WTC11 (cell line): ENCODE measurements around the gene BABAM2. TPM values are rescaled to one million over a fixed set of nuclear protein-coding genes. Genes with fewer than 3 reads are reported as not detected.

Source experiments
- ATAC-seq: fragments of 200-7000 bp; cut with Tn5 transposase; 2 replicates; pipeline ENCODE4 v1.10.0; 2021; ENCODE audit warnings: mild to moderate bottlenecking, moderate library complexity
- CTCF ChIA-PET: fragments of 300-600 bp; sonication (Branson Sonifier 250); formaldehyde crosslinking; loops from one replicate; lab custom pipeline; 2021; ENCODE audit warnings: antibody characterized with exemption; lab: Charles Lee
- POLR2A ChIA-PET: fragments of 350-600 bp; sonication (Branson Sonifier 250); formaldehyde crosslinking; loops from one replicate; lab custom pipeline; 2021; ENCODE audit warnings: antibody characterized with exemption; lab: Charles Lee
- DNase-seq: peaks from one replicate; pipeline ENCODE4 v3.0.0; 2021; ENCODE audit warnings: low spot score
- H3K27ac Mint-ChIP-seq: 2 replicates; pipeline ENCODE4 v1.8.0; 2021; ENCODE audit warnings: mixed read lengths
- H3K27me3 Mint-ChIP-seq: 2 replicates; pipeline ENCODE4 v1.8.0; 2021; ENCODE audit warnings: low read depth, mild to moderate bottlenecking, moderate library complexity, mixed read lengths
- H3K36me3 Mint-ChIP-seq: 2 replicates; pipeline ENCODE4 v1.8.0; 2021; ENCODE audit warnings: mixed read lengths
- H3K4me1 Mint-ChIP-seq: 2 replicates; pipeline ENCODE4 v1.8.0; 2022; ENCODE audit warnings: mixed read lengths
- H3K4me3 Mint-ChIP-seq: 2 replicates; pipeline ENCODE4 v1.8.0; 2021; ENCODE audit warnings: mild to moderate bottlenecking, moderate library complexity, mixed read lengths
- H3K9me3 Mint-ChIP-seq: 2 replicates; pipeline ENCODE4 v1.8.0; 2021; ENCODE audit warnings: mixed read lengths
- CBFB ChIP-seq: sonication (generic); formaldehyde crosslinking; IDR thresholded peaks from 2 replicates; pipeline ENCODE4 v1.8.1; 2022; ENCODE audit warnings: mild to moderate bottlenecking, low read depth, missing genetic modification reagents
- E2F1 ChIP-seq: sonication (generic); formaldehyde crosslinking; IDR thresholded peaks from 2 replicates; pipeline ENCODE4 v1.8.0; 2022; ENCODE audit warnings: mild to moderate bottlenecking, missing genetic modification reagents
- E2F5 ChIP-seq: sonication (generic); formaldehyde crosslinking; IDR thresholded peaks from 2 replicates; pipeline ENCODE4 v1.8.1; 2022; ENCODE audit warnings: mild to moderate bottlenecking, moderate library complexity, missing genetic modification reagents
- ELF4 ChIP-seq: sonication (generic); formaldehyde crosslinking; IDR thresholded peaks from 2 replicates; pipeline ENCODE4 v1.8.1; 2022; ENCODE audit warnings: low read depth, mild to moderate bottlenecking, moderate library complexity, missing genetic modification reagents
- FOXK1 ChIP-seq: sonication (generic); formaldehyde crosslinking; IDR thresholded peaks from 2 replicates; pipeline ENCODE4 v1.8.0; 2022; ENCODE audit warnings: mild to moderate bottlenecking, moderate library complexity, missing genetic modification reagents
- GTF2I ChIP-seq: fragments of 250-450 bp; sonication (Bioruptor Pico); conservative IDR thresholded peaks from 2 replicates; pipeline ENCODE4 v1.4.0; 2021; ENCODE audit warnings: mild to moderate bottlenecking
- HMGA2 ChIP-seq: fragments of 250-450 bp; sonication (Bioruptor Pico); IDR thresholded peaks from 2 replicates; pipeline ENCODE4 v1.4.0; 2021; ENCODE audit warnings: mild to moderate bottlenecking, moderate library complexity
- IRF2 ChIP-seq: sonication (generic); formaldehyde crosslinking; IDR thresholded peaks from 2 replicates; pipeline ENCODE4 v1.8.0; 2022; ENCODE audit warnings: low read depth, missing genetic modification reagents, borderline replicate concordance
- MLX ChIP-seq: sonication (generic); formaldehyde crosslinking; IDR thresholded peaks from 2 replicates; pipeline ENCODE4 v1.8.1; 2023; ENCODE audit warnings: mild to moderate bottlenecking, missing genetic modification reagents, moderate library complexity
- NFE2L1 ChIP-seq: sonication (generic); formaldehyde crosslinking; IDR thresholded peaks from 2 replicates; pipeline ENCODE4 v1.8.1; 2023; ENCODE audit warnings: missing genetic modification reagents
- NFYB ChIP-seq: sonication (generic); formaldehyde crosslinking; conservative IDR thresholded peaks from 2 replicates; pipeline ENCODE4 v1.8.0; 2022; ENCODE audit warnings: low read depth, missing genetic modification reagents
- NR1H2 ChIP-seq: sonication (generic); formaldehyde crosslinking; IDR thresholded peaks from 2 replicates; pipeline ENCODE4 v1.9.0; 2021; ENCODE audit warnings: mild to moderate bottlenecking, moderate library complexity, missing genetic modification reagents
- NR3C1 ChIP-seq: sonication (generic); formaldehyde crosslinking; conservative IDR thresholded peaks from 2 replicates; pipeline ENCODE4 v1.8.1; 2023; ENCODE audit warnings: low read depth, mild to moderate bottlenecking, missing genetic modification reagents
- PRRX2 ChIP-seq: fragments of 250-450 bp; sonication (Bioruptor Pico); IDR thresholded peaks from 2 replicates; pipeline ENCODE4 v1.8.0; 2021; ENCODE audit warnings: mild to moderate bottlenecking
- SMAD3 ChIP-seq: sonication (generic); formaldehyde crosslinking; IDR thresholded peaks from 2 replicates; pipeline ENCODE4 v1.8.0; 2022; ENCODE audit warnings: missing genetic modification reagents, mild to moderate bottlenecking, borderline replicate concordance
- SMAD4 ChIP-seq: sonication (generic); formaldehyde crosslinking; IDR thresholded peaks from 2 replicates; pipeline ENCODE4 v1.8.0; 2022; ENCODE audit warnings: mild to moderate bottlenecking, missing genetic modification reagents
- SOX15 ChIP-seq: fragments of 250-450 bp; sonication (Bioruptor Pico); IDR thresholded peaks from 2 replicates; pipeline ENCODE4 v1.9.0; 2021; ENCODE audit warnings: mild to moderate bottlenecking
- SP1 ChIP-seq: sonication (generic); formaldehyde crosslinking; conservative IDR thresholded peaks from 2 replicates; pipeline ENCODE4 v1.8.1; 2022; ENCODE audit warnings: missing genetic modification reagents
- TEAD4 ChIP-seq: sonication (generic); formaldehyde crosslinking; IDR thresholded peaks from 2 replicates; pipeline ENCODE4 v1.8.0; 2022; ENCODE audit warnings: mild to moderate bottlenecking, missing genetic modification reagents
- TP53 ChIP-seq: sonication (generic); formaldehyde crosslinking; IDR thresholded peaks from 2 replicates; pipeline ENCODE4 v1.8.1; 2023; ENCODE audit warnings: mild to moderate bottlenecking, missing genetic modification reagents
- ZBTB21 ChIP-seq: sonication (generic); formaldehyde crosslinking; IDR thresholded peaks from 2 replicates; pipeline ENCODE4 v1.8.1; 2023; ENCODE audit warnings: mild to moderate bottlenecking, missing genetic modification reagents, borderline replicate concordance
- ZBTB43 ChIP-seq: sonication (generic); formaldehyde crosslinking; IDR thresholded peaks from 2 replicates; pipeline ENCODE4 v1.8.1; 2023; ENCODE audit warnings: mild to moderate bottlenecking, missing genetic modification reagents
- ZNF396 ChIP-seq: fragments of 250-450 bp; sonication (Bioruptor Pico); IDR thresholded peaks from 2 replicates; pipeline ENCODE4 v1.8.0; 2021; ENCODE audit warnings: mild to moderate bottlenecking, moderate library complexity, borderline replicate concordance
- ZNF416 ChIP-seq: fragments of 250-450 bp; sonication (Bioruptor Pico); IDR thresholded peaks from 2 replicates; pipeline ENCODE4 v1.9.0; 2021; ENCODE audit warnings: mild to moderate bottlenecking, inconsistent platforms
- total RNA-seq: library from RNA; stranded (reverse); gene quantifications from 3 replicates; pipeline ENCODE4 v1.2.3, GENCODE V29; 2021
- TF ChIP-seq, protein P1 (sequence below): sonication (generic); formaldehyde crosslinking; conservative IDR thresholded peaks from 2 replicates; pipeline ENCODE4 v1.8.1; 2023; ENCODE audit warnings: mild to moderate bottlenecking, low read depth, missing genetic modification reagents, moderate library complexity
- TF ChIP-seq, protein P2 (sequence below): fragments of 250-450 bp; sonication (Bioruptor Pico); conservative IDR thresholded peaks from 2 replicates; pipeline ENCODE4 v1.9.0; 2021; ENCODE audit warnings: mild to moderate bottlenecking
- TF ChIP-seq, protein P3 (sequence below): sonication (generic); formaldehyde crosslinking; conservative IDR thresholded peaks from 2 replicates; pipeline ENCODE4 v1.8.1; 2022; ENCODE audit warnings: mild to moderate bottlenecking, missing genetic modification reagents
- TF ChIP-seq, protein P4 (sequence below): fragments of 250-450 bp; sonication (Bioruptor Pico); IDR thresholded peaks from 2 replicates; pipeline ENCODE4 v2.1.2; 2022; ENCODE audit warnings: mild to moderate bottlenecking, moderate library complexity

Gene BABAM2
- total RNA-seq, 1 experiment from 2014 or later, result 16.5 TPM

DNA sequence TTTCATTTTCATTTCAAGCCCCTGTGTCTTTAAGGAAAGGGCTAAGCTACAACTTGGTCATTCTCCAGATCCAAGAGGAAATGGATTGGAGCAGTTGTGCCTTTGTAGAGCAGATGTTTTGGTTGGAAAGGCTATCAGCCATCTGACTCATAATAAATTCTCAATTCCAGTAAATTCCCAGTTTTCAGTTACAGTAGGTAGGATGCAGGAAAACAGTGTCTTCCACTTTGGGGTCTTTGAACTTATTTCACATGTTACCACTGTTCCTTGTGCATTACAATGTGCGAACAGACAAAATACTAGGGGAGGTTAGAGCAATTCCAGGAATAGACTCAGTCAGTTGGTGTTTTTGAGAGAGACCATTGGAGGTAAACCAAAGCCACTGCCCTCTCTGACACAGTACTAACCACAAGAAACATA lies 211.9 kb downstream of the BABAM2 start:
- no peak overlapping the region for H3K27ac Mint-ChIP-seq
- DNase-seq, result no peak
- no peaks in the 10 kb centered on the region for H3K9me3 Mint-ChIP-seq
- ATAC-seq, result no peak
- H3K27me3 Mint-ChIP-seq, result no peaks in the 10 kb centered on the region
- ChIA-PET CTCF (no interaction called here), POLR2A (no interaction called here)
- no peaks in the 10 kb centered on the region for H3K4me1 Mint-ChIP-seq
- no peak overlapping the region for H3K4me3 Mint-ChIP-seq
- H3K36me3 Mint-ChIP-seq, result no peaks in the 10 kb centered on the region
- TF ChIP-seq GTF2I (CRISPR knock-in tag) (no peak), SMAD3 (CRISPR knock-in tag) (no peak), ZNF396 (no peak), SOX15 (CRISPR knock-in tag) (no peak), NR3C1 (CRISPR knock-in tag) (no peak), NFE2L1 (no peak), MLX (CRISPR knock-in tag) (no peak), FOXK1 (CRISPR knock-in tag) (no peak), CBFB (CRISPR knock-in tag) (no peak), IRF2 (no peak), NFYB (no peak), TEAD4 (CRISPR knock-in tag) (no peak), ZBTB43 (CRISPR knock-in tag) (no peak), HMGA2 (CRISPR knock-in tag) (no peak), SP1 (CRISPR knock-in tag) (no peak), ZBTB21 (CRISPR knock-in tag) (no peak), ELF4 (CRISPR knock-in tag) (no peak)
- TF ChIP-seq, protein P1, sequence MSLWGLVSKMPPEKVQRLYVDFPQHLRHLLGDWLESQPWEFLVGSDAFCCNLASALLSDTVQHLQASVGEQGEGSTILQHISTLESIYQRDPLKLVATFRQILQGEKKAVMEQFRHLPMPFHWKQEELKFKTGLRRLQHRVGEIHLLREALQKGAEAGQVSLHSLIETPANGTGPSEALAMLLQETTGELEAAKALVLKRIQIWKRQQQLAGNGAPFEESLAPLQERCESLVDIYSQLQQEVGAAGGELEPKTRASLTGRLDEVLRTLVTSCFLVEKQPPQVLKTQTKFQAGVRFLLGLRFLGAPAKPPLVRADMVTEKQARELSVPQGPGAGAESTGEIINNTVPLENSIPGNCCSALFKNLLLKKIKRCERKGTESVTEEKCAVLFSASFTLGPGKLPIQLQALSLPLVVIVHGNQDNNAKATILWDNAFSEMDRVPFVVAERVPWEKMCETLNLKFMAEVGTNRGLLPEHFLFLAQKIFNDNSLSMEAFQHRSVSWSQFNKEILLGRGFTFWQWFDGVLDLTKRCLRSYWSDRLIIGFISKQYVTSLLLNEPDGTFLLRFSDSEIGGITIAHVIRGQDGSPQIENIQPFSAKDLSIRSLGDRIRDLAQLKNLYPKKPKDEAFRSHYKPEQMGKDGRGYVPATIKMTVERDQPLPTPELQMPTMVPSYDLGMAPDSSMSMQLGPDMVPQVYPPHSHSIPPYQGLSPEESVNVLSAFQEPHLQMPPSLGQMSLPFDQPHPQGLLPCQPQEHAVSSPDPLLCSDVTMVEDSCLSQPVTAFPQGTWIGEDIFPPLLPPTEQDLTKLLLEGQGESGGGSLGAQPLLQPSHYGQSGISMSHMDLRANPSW, result no peak
- TF ChIP-seq, protein P2, sequence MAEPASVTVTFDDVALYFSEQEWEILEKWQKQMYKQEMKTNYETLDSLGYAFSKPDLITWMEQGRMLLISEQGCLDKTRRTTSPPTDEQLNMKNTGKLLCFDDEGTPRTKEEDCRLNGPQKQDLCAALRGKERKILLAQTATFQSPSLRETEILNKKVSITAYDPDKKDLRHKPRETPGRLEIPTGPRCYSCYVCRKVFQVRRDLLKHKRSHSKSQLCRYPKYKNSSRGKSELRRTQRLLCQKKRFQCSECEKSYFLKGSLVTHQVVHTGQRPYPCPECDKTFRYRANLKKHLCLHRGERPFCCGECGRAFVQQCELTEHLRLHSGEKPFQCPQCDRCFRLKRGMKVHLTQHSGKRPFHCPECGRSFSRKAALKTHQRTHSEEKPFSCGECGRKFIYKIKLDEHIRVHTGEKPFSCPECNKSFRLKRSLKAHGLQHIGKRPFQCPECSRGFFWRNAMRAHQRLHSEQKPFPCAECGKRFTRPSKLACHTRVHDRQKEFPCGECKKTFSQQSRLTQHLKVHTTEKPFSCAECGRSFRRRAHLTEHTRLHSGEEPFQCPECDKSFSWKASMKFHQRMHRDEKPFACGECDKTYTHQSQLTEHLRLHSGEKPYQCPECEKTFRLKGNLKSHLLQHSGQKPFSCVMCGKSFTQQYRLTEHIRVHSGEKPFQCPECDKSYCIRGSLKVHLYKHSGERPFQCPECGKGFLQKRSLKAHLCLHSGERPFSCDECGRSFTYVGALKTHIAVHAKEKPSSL, result no peak
- TF ChIP-seq, protein P3, sequence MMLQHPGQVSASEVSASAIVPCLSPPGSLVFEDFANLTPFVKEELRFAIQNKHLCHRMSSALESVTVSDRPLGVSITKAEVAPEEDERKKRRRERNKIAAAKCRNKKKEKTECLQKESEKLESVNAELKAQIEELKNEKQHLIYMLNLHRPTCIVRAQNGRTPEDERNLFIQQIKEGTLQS (CRISPR knock-in tag), result no peak

DNA sequence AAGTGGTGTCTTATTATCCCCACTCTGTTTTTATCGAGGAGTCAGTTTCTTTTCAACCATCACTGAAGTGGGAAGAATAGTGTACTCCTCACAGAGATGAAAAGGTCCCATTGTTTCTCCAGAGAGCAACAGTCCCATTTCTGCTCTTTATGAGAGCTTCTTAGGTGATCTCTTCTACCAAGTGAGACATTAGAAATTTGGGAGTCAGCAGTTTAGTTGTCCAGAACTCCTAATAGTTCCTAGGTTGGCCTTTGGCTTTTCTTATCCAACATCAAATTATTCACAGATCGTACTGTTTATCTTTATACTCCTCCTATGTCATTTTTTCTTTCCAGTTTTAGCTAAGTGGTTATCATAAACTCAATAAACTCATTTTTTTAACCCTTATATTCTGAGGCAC lies 213.1 kb downstream of the BABAM2 start:
- CTCF ChIA-PET, result no interaction called here
- H3K4me3 Mint-ChIP-seq, result no peak overlapping the region
- no peaks in the 10 kb centered on the region for H3K36me3 Mint-ChIP-seq
- no peaks in the 10 kb centered on the region for H3K27me3 Mint-ChIP-seq
- TF ChIP-seq SP1 (CRISPR knock-in tag) (no peak), SMAD4 (no peak), E2F1 (CRISPR knock-in tag) (no peak), TP53 (CRISPR knock-in tag) (no peak), IRF2 (no peak), E2F5 (no peak), PRRX2 (CRISPR knock-in tag) (no peak), ZNF416 (CRISPR knock-in tag) (no peak), FOXK1 (CRISPR knock-in tag) (no peak), NR1H2 (CRISPR knock-in tag) (no peak)
- TF ChIP-seq, protein P4, sequence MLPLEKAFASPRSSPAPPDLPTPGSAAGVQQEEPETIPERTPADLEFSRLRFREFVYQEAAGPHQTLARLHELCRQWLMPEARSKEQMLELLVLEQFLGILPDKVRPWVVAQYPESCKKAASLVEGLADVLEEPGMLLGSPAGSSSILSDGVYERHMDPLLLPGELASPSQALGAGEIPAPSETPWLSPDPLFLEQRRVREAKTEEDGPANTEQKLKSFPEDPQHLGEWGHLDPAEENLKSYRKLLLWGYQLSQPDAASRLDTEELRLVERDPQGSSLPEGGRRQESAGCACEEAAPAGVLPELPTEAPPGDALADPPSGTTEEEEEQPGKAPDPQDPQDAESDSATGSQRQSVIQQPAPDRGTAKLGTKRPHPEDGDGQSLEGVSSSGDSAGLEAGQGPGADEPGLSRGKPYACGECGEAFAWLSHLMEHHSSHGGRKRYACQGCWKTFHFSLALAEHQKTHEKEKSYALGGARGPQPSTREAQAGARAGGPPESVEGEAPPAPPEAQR (CRISPR knock-in tag), result no peak
- no peak for ATAC-seq
- DNase-seq, result no peak
- no peaks in the 10 kb centered on the region for H3K4me1 Mint-ChIP-seq
- no peak overlapping the region for H3K27ac Mint-ChIP-seq
- POLR2A ChIA-PET, result no interaction called here
- no peaks in the 10 kb centered on the region for H3K9me3 Mint-ChIP-seq
